Activated naive CD4-positive, alpha-beta T cell treated with Interleukin-2 at 50 U/mL for 16 hours (primary cell): ENCODE data around the gene FHIT.
"Not testable (repeated sequence)": the region's sequence is repeated elsewhere in the genome, so short reads cannot be mapped to it uniquely, and the experiment has no call there.

Source experiments
- DNase-seq: peaks from one replicate; pipeline ENCODE4 v3.0.0-alpha.2; 2020

The FHIT gene

DNA sequence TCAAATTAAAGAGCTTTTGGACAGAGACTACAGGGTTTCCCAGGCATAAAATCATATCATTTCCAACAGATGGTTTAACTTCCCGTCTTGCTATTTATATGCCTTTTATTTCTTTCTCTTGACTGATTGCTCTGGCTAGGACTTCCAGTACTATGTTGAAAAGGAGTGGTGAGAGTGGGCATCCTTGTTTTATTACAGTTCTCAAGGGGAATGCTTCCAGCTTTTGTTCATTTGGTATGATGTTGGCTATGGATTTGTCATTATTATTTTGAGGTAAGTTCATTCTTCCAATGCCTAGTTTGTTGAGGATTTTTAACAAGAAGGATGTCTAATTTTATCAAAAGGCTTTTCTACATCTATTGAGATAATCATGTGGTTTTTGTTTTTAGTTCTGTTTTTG, 1304.9 kb downstream of the FHIT start:
- no peak for DNase-seq

GRCh38 chr3:59940718-59941117, 1310.5 kb downstream of the FHIT start:
- DNase-seq = no peak

- DNase-seq = no peak
Measured at GRCh38 chr3:59939826-59940426, 1311.3 kb downstream of the FHIT start.

DNA sequence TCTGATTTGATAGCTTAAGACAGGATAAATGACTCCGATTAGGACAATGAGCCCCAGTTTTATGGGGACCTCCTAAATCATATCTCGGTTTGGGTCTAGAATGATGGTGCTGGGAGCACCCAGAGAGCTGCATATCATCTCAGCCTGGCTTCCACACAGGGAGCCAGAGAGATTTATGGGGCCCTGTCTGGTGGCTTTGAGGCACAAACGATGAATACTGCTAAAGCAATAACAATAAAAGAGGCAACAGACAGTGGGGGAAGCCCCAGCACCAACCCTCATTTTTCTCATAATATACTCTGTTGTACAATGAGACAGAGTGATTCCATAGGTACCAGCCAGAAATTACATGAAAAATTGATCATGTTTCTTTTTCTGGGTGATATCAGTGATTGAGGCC, 1312.4 kb downstream of the FHIT start:
- no peak for DNase-seq

- no peak for DNase-seq
Measured at GRCh38 chr3:59937201-59937600, 1314.1 kb downstream of the FHIT start.

GRCh38 chr3:59936472-59936871, 1314.8 kb downstream of the FHIT start:
- no peak for DNase-seq

DNA sequence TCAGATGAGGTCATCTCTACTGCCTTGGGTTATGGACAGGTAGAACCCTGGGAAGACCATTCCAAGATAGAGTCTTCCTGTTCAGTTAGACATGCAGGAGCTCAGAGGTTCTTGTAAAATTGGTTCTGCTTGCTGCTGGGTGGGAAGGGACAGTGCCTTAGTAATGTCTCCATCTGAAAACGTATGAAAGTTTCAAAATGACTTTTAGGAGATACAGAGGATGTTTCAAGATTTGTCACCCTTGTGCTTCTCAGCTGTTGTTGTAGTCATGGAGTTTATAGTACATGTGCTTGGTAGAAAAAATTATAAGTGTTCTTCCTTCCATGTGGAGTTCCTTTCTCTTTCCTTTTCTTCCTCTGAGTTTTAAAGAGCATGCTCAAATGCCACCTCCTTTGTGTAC, 1316.2 kb downstream of the FHIT start:
- no peak for DNase-seq

DNA sequence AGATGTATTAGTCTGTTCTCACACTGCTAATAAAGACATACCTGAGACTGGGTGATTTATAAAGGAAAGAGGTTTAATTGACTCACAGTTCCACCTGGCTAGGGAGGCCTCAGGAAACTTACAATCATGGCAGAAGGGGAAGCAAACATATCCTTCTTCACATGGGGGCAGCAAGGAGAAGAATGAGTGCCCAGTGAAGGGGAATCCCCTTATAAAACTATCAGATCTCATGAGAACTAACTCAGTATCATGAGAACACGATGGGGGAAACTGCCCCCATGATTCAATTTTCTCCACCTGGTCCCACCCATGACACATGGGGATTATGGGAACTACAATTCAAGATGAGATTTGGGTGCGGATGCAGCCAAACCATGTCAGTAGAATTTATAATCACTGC, 1316.7 kb downstream of the FHIT start:
- not testable (repeated sequence) for DNase-seq

DNA sequence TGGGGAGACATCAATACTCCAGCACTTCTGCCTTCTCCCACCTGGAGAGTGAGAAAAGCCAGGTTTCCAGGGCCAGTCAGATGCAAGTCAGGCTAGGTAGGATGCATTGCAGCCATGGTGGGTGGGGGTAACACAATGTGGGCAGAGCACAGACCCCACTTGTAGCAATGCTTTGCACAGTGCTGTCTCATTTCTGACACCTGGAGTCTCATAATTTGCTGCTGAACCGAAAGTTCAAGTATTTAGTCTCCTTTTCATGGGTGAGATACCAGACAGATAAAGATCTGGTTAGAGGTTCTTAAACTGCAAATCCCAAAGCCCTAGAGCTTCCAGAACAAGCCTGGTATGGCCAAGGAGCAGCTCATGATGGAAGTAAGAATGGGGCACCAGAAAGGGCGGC, 1321.1 kb downstream of the FHIT start:
- DNase-seq = no peak

DNA sequence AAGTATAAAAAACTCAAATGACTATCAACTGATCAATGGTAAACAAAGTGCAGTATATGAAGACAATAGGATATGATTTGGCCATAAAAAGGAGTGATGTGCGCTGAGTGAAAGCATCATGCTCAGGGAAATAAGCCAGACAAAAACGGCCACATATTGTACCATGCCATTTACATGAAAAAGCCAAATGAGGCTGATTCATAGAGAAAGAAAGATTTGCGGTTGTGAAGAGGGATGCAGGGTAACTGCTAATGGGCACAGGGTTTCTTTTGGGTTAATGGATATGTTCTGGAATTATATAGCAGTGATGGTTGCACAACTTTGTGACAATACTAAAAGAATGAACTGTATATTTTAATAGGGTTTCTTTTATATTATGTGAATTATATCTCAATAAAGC, 1324.2 kb downstream of the FHIT start:
- DNase-seq = no peak

DNA sequence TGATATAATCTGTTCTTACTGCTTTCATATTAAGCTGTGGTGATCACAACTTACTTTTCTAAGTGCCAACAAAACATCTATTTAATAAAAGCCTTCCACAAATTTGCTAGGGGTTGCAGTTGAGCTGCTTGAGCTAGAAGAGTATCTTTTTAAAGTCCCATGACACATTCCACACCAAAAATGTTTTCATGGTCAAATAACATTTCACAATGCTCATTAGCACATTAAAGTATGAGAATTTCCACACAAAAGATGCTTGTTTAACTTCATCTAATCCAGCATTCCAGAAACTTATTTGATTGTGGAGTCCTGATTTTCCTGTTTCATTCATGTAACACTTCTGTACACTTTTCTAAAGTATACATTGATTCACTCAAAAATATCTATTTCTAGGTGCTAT, 1325.3 kb downstream of the FHIT start:
- DNase-seq = no peak

DNA sequence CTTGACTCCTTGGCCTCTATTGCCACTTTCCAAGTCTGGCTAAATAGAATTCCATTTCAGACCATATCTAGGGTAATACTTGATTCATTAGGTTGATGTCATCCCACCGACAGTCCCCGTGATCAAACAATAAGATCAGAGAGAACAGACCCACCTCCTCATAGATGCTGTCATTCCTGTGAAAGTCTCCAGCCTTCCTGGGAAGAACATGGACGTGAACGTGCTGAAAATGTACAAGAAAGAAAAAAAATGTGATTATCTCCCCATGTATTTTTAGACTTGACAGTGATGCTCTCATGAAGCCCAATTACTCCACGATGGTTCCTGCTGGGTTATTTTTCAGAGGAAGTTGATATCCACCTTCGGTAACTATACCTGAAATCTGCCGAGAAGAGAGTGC, 1329.1 kb downstream of the FHIT start:
- no peak for DNase-seq

DNA sequence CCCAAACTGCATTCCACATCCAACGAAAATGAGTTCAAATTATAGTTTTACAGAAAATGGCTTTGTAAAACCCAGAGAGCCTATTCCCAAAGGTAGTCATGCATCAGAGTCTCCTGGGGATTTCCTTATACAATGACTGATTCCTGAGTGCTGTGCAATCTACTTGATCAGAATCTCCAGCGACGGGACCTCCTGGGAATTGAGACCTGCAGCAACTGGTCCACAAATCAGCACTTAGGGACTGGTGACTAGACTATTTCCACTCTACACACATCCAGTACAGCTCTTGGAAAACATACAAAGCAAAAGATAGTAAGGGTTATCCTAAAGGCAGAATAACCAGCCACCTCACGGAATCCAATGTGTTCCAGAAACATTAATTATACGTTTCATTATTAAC, 1330.4 kb downstream of the FHIT start:
- DNase-seq = no peak

GRCh38 chr3:59919586-59919985, 1331.7 kb downstream of the FHIT start:
- no peak for DNase-seq

DNA sequence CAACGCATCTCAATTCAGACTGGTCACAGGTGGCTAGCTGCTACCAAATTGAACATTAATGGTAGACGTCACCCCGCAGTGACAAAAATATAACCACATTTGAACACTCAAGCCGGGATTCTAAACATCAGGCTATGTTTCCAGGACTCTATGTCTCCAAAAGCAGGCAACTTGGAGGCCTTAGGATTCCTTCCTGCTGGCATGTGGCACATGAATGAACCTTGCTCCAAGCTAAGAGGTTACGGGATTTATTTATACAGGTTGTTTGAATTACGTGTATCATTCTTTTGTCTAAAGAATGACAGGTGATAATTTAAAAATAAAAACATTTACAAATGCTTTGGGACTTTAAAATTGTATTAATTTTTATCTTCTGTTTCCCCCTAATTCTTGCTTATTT, 1337.0 kb downstream of the FHIT start:
- no peak for DNase-seq

DNA sequence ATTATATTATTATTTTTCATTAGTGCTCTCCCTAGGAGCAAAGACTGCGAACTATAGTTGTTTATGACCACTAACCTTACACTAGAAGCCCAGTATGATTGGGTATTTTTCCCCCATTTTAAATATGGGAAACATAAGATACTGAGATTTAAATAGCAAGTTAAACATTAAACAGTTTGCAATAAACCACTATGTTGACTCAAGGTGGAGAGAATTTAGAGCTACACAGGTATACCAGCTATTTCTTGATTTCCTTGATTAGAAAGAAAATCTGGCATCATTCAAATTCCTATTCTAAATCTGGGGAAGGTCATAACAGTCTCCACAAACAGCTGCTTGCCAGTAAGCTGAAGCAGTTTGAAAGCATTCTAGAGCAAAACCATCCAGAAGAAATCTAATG, 1337.6 kb downstream of the FHIT start:
- DNase-seq = no peak

DNA sequence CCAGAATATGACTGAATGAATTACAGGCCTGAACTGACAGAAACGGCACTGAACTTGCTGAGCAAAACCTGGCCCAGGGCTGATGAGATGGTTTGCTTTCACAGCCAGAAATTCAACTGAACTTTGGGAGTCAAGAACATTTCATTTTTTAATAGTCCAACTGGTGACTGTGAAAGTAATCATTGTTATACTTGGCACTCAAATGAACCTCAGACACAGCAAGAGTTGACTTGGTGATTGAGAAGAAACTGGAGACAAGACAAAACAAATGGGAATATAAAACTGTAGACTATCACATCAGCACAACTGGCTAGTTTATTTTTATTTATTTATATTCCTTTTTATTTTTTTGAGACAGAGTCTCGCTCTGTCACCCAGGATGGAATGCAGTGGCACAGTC, 1342.6 kb downstream of the FHIT start:
- DNase-seq = no peak

- DNase-seq = no peak
Measured at GRCh38 chr3:59908280-59908679, 1343.0 kb downstream of the FHIT start.

GRCh38 chr3:59904296-59904695, 1347.0 kb downstream of the FHIT start:
- DNase-seq = no peak

DNA sequence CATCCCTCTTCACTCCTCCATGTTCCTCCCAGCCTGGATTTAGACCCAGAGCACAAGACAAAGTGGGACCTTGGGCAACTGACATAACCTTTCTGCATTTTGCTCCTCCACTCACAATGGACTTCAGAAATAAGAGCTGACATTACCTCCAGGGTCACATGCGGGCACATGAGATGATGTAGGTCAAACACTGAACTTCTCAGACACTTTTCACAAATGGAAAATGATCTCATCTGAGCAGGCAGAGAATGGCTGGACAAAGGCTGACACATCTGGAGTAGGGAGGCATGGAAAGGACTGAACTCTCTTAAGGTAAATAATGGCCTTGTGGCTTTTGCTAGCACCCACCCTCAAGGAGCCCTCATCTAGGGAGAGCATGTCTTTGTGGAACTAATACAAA, 1352.2 kb downstream of the FHIT start:
- DNase-seq = no peak

GRCh38 chr3:59895972-59896371, 1355.3 kb downstream of the FHIT start:
- DNase-seq = no peak

DNA sequence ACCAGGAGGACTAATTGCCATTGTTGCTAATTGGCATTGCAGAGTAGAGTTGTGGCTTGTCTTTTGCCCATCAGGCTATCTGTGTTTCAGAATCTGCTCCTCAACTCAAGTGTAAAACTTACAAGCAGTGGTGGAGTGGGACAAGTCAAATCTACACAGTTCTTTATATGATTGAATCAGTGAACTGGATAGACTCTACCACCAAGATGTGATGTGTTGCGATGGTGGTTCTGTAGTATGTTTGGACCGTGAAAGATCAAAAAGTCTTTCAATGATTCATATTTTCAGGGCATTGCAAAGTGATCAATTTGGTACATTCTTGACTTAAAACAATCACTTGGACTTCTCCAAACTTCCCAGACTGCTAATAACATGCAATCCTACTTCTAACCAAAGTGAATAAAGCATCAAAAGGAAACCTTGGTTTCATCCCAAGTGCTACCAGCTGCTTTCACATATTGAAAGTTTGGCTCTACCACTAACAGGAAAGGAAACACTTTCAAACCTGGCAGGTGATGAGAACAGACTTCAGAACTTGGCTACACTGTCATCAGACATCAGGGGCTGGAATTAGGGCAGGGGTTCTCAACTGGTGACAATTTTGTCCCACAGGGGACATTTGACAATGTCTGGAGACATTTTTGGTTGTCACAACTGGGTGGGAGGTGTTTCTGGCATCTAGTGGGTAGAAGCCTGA, 1356.7 kb downstream of the FHIT start:
- no peak for DNase-seq

- no peak for DNase-seq
Measured at GRCh38 chr3:59890639-59891038, 1360.6 kb downstream of the FHIT start.

- no peak for DNase-seq
Measured at GRCh38 chr3:59886790-59887189, 1364.5 kb downstream of the FHIT start.

- no peak for DNase-seq
Measured at GRCh38 chr3:59885899-59886400, 1365.3 kb downstream of the FHIT start.
